ENCODE data around the gene CLINT1. TPM values are rescaled to one million over a fixed set of nuclear protein-coding genes. Genes with fewer than 3 reads are reported as not detected.

The CLINT1 gene
- 72.9 TPM for total RNA-seq (ENCODE audit: unreplicated experiment)
- long read RNA-seq, transcript CLINT1-207 (12 exons, 2,346 nt): minor isoform, 6 of 26 reads
- long read RNA-seq, transcript CLINT1-201 (12 exons, 3,440 nt): major isoform, 12 of 26 reads
- long read RNA-seq, partial matches to known transcripts: 5 of 26 reads
- long read RNA-seq, other reads (novel, unspliced or antisense): 3 of 26 reads

GRCh38 chr5:157858527-157859226 is at the start of gene CLINT1:
TSS of gene CLINT1 (minus strand) at chr5:157859145. CDS start at chr5:157858970, 175 bp downstream.
- Mint-ChIP-seq H3K27ac (ENCODE audit: unreplicated experiment) (peak within 1 kb of the TSS; percentile 98), H3K36me3 (ENCODE audit: low read depth, unreplicated experiment) (peaks cover 10% of the 10 kb centered on the region), H3K4me3 (ENCODE audit: unreplicated experiment) (peak within 1 kb of the TSS; percentile 96), H3K4me1 (ENCODE audit: unreplicated experiment) (peaks cover 36% of the 10 kb centered on the region), H3K27me3 (ENCODE audit: unreplicated experiment) (peaks cover 8% of the 10 kb centered on the region), H3K9me3 (ENCODE audit: unreplicated experiment) (no peaks in the 10 kb centered on the region)
- DNase-seq (ENCODE audit: low spot score): peak; percentile 89
- TF ChIP-seq CTCF (IDR thresholded peaks at IDR 0.05; ENCODE audit: unreplicated experiment): no peak

- Mint-ChIP-seq H3K27me3 (ENCODE audit: unreplicated experiment) (peaks cover 3% of the 10 kb centered on the region), H3K4me3 (ENCODE audit: unreplicated experiment) (no peak overlapping the region), H3K9me3 (ENCODE audit: unreplicated experiment) (no peaks in the 10 kb centered on the region), H3K36me3 (ENCODE audit: low read depth, unreplicated experiment) (no peaks in the 10 kb centered on the region), H3K27ac (ENCODE audit: unreplicated experiment) (no peak overlapping the region), H3K4me1 (ENCODE audit: unreplicated experiment) (no peaks in the 10 kb centered on the region)
- no peak for TF ChIP-seq CTCF (IDR thresholded peaks at IDR 0.05; ENCODE audit: unreplicated experiment)
- DNase-seq (ENCODE audit: low spot score): no peak
Observed at GRCh38 chr5:157908459-157908858, 49.5 kb upstream of the CLINT1 start.

GRCh38 chr5:157907479-157907878 is 48.5 kb upstream of the CLINT1 start:
- Mint-ChIP-seq H3K9me3 (ENCODE audit: unreplicated experiment) (no peaks in the 10 kb centered on the region), H3K27me3 (ENCODE audit: unreplicated experiment) (peaks cover 2% of the 10 kb centered on the region), H3K27ac (ENCODE audit: unreplicated experiment) (no peak overlapping the region), H3K4me1 (ENCODE audit: unreplicated experiment) (no peaks in the 10 kb centered on the region), H3K4me3 (ENCODE audit: unreplicated experiment) (no peak overlapping the region), H3K36me3 (ENCODE audit: low read depth, unreplicated experiment) (no peaks in the 10 kb centered on the region)
- no peak for TF ChIP-seq CTCF (IDR thresholded peaks at IDR 0.05; ENCODE audit: unreplicated experiment)
- no peak for DNase-seq (ENCODE audit: low spot score)

- Mint-ChIP-seq H3K27ac (ENCODE audit: unreplicated experiment) (no peak overlapping the region), H3K27me3 (ENCODE audit: unreplicated experiment) (peaks cover 4% of the 10 kb centered on the region), H3K36me3 (ENCODE audit: low read depth, unreplicated experiment) (no peaks in the 10 kb centered on the region), H3K4me1 (ENCODE audit: unreplicated experiment) (peaks cover 6% of the 10 kb centered on the region), H3K9me3 (ENCODE audit: unreplicated experiment) (peaks cover 3% of the 10 kb centered on the region), H3K4me3 (ENCODE audit: unreplicated experiment) (no peak overlapping the region)
- no peak for TF ChIP-seq CTCF (IDR thresholded peaks at IDR 0.05; ENCODE audit: unreplicated experiment)
- DNase-seq (ENCODE audit: low spot score): no peak
Observed at GRCh38 chr5:157903117-157903450, 44.1 kb upstream of the CLINT1 start.

- DNase-seq (ENCODE audit: low spot score): no peak
- no peak overlapping the region for H3K27ac Mint-ChIP-seq (ENCODE audit: unreplicated experiment)
- no peaks in the 10 kb centered on the region for H3K36me3 Mint-ChIP-seq (ENCODE audit: low read depth, unreplicated experiment)
- H3K4me3 Mint-ChIP-seq (ENCODE audit: unreplicated experiment): no peak overlapping the region
- peaks cover 4% of the 10 kb centered on the region for H3K27me3 Mint-ChIP-seq (ENCODE audit: unreplicated experiment)
- no peak for TF ChIP-seq CTCF (IDR thresholded peaks at IDR 0.05; ENCODE audit: unreplicated experiment)
- peaks cover 6% of the 10 kb centered on the region for H3K4me1 Mint-ChIP-seq (ENCODE audit: unreplicated experiment)
- peaks cover 3% of the 10 kb centered on the region for H3K9me3 Mint-ChIP-seq (ENCODE audit: unreplicated experiment)
Observed at GRCh38 chr5:157902449-157903116, 43.6 kb upstream of the CLINT1 start.
